Measurements from ENCODE around the gene UBE2H.

Gene UBE2H

GRCh38 chr7:129789000-129789399 is 163.8 kb downstream of the UBE2H start:
- H3K79me2 ChIP-seq (ENCODE audit: low read length): no peaks in the 10 kb centered on the region
- H3K9me3 ChIP-seq (ENCODE audit: insufficient read depth, low read length): no peaks in the 10 kb centered on the region
- H4K20me1 ChIP-seq (ENCODE audit: insufficient read depth, low read length): no peaks in the 10 kb centered on the region
- H2AFZ ChIP-seq (ENCODE audit: low read depth, low read length): no peak overlapping the region
- no peaks in the 10 kb centered on the region for H3K27me3 ChIP-seq (ENCODE audit: low read depth, low read length)
- H3K4me2 ChIP-seq (ENCODE audit: low read length): no peak overlapping the region
- H3K9ac ChIP-seq (ENCODE audit: low read length): no peak overlapping the region
- no peak overlapping the region for H3K27ac ChIP-seq (ENCODE audit: low read length)
- no peaks in the 10 kb centered on the region for H3K4me1 ChIP-seq (ENCODE audit: low read length)
- no peak overlapping the region for H3K4me3 ChIP-seq (ENCODE audit: low read length)
- TF ChIP-seq CTCF (IDR thresholded peaks at IDR 0.05; ENCODE audit: low read depth, low read length) (no peak), EZH2phosphoT487 (IDR thresholded peaks at IDR 0.05; ENCODE audit: low read depth) (no peak)
- no peaks in the 10 kb centered on the region for H3K36me3 ChIP-seq (replicated peaks; ENCODE audit: low read depth, low read length)

- H3K4me2 ChIP-seq (ENCODE audit: low read length): no peak overlapping the region
- H3K9ac ChIP-seq (ENCODE audit: low read length): no peak overlapping the region
- H3K4me1 ChIP-seq (ENCODE audit: low read length): no peaks in the 10 kb centered on the region
- H3K9me3 ChIP-seq (ENCODE audit: insufficient read depth, low read length): no peaks in the 10 kb centered on the region
- no peak for TF ChIP-seq EZH2phosphoT487 (IDR thresholded peaks at IDR 0.05; ENCODE audit: low read depth)
- no peak for TF ChIP-seq CTCF (IDR thresholded peaks at IDR 0.05; ENCODE audit: low read depth, low read length)
- no peaks in the 10 kb centered on the region for H3K36me3 ChIP-seq (replicated peaks; ENCODE audit: low read depth, low read length)
- H2AFZ ChIP-seq (ENCODE audit: low read depth, low read length): no peak overlapping the region
- H3K4me3 ChIP-seq (ENCODE audit: low read length): no peak overlapping the region
- H3K79me2 ChIP-seq (ENCODE audit: low read length): no peaks in the 10 kb centered on the region
- no peak overlapping the region for H3K27ac ChIP-seq (ENCODE audit: low read length)
- no peaks in the 10 kb centered on the region for H4K20me1 ChIP-seq (ENCODE audit: insufficient read depth, low read length)
- no peaks in the 10 kb centered on the region for H3K27me3 ChIP-seq (ENCODE audit: low read depth, low read length)
Measured at GRCh38 chr7:129786825-129787563, 165.8 kb downstream of the UBE2H start.

- no peaks in the 10 kb centered on the region for H3K9me3 ChIP-seq (ENCODE audit: insufficient read depth, low read length)
- H2AFZ ChIP-seq (ENCODE audit: low read depth, low read length): no peak overlapping the region
- H3K9ac ChIP-seq (ENCODE audit: low read length): peak overlapping the region; percentile 5; the same call in 1 of the 2 replicates
- H3K27ac ChIP-seq (ENCODE audit: low read length): no peak overlapping the region
- H4K20me1 ChIP-seq (ENCODE audit: insufficient read depth, low read length): no peaks in the 10 kb centered on the region
- H3K27me3 ChIP-seq (ENCODE audit: low read depth, low read length): no peaks in the 10 kb centered on the region
- no peaks in the 10 kb centered on the region for H3K36me3 ChIP-seq (replicated peaks; ENCODE audit: low read depth, low read length)
- H3K4me3 ChIP-seq (ENCODE audit: low read length): peak overlapping the region; percentile 69
- H3K4me1 ChIP-seq (ENCODE audit: low read length): no peaks in the 10 kb centered on the region
- H3K4me2 ChIP-seq (ENCODE audit: low read length): peak overlapping the region; percentile 65
- no peak for TF ChIP-seq CTCF (IDR thresholded peaks at IDR 0.05; ENCODE audit: low read depth, low read length)
- TF ChIP-seq EZH2phosphoT487 (IDR thresholded peaks at IDR 0.05; ENCODE audit: low read depth): no peak
- H3K79me2 ChIP-seq (ENCODE audit: low read length): no peaks in the 10 kb centered on the region
Measured at GRCh38 chr7:129785685-129786514, 166.9 kb downstream of the UBE2H start.
